ENCODE measurements around the gene CALCR.
A peak's percentile ranks its signal among the peaks of the same experiment; 100 is the strongest.

Gene CALCR

DNA sequence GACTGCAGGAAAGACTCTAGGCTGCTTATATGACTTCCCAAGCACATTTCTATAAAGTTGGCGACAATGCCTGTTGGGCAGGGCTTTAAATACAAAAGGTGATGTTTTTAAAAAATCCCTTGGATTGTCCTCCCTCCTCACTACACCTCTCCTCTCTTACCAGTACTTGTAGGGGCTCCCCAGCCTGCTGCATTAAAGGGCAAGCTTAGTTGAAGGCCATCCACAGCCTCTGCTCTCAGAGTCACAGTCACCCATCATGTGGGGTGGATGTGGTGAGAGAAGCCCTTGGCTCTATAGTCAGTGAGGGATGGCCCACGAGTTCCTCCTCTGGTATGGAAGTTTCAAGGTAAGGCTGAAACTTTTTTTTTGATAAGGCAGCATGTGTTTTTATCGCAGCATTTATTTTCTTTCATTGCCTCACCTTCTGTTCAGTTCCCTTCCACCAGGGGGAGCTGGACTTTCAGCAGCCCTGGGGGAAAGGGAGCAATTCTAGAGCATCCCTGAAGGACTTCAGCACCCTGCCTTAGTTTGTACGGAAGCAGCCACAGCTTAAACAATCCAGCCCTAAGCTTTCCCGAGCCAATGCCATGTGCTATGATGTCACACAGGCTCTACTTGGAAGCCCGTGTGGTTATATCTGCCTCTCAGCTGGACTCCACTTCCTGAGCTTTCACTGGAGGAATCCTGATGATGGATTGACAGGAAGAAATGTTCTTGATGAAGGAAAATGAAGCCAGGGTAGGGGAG is 131.9 kb downstream of the CALCR start:
- no peak for DNase-seq

DNA sequence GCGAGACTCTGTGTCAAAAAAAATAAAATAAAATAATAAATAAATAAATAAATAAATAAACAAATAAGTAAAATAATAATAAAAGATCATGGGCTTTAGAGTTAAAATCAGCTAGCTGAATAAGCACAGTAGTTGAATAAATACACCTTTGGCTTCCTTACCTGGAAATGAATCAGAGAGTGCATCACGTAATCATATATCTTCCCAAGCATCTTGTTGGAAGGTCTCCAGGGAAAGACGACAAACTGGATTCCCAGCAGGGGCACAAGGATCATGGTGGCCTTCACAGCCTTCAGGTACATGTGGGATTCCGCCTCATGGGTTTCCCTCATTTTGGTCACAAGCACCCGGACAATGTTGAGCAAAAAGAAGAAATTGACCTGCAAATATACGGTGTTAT is 138.7 kb downstream of the CALCR start:
- no peak for DNase-seq

DNA sequence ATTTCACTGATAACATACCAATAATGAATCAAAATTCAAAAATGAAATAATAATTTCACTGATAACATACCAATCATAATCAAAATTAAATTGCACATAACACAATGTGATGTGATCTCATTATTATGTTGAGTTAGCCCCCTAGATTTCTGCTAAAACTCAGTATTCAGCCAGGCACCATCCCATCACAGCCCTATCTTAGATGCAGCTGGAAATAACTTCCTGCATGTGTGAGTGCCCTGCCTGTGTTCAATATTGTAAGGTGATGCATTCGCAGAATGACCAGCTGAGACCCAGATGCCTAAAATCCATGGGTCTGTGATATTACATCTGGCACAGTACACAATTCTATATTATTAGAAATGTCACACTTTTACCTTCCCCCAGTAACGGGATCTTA is 142.4 kb downstream of the CALCR start:
- DNase-seq, result no peak

DNA sequence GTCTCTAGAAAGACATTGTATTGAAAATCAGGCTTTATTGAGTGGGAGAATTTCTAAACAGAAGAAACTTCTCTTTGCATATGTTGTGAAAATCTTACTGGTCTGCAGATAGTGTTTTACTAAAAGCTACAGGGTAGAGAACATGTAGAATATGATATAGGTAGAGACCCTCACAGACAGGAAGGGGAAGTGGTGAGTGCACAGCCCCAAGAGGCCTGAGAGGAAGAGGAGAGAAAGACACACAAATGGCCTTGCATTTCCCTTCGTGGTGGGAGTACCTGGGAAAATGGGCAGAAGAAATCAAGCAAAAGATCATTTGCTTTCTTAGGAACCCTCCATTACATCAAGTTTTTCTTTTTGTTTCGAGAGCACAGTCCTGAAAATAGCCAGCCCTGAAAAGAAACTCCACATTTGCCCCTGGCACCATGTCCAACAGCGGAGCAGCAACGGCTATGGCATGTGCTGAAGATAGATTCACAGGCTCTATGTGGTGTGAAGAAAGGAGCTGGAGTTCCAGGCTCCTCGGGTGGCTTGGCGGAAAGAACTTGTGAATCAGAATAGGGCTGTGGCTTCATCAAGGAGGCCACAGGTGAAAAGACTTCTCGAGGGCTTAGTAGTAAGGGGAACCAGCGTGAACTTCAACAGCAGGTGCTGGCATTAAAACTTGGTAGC is 143.5 kb downstream of the CALCR start:
- DNase-seq, result no peak

DNA sequence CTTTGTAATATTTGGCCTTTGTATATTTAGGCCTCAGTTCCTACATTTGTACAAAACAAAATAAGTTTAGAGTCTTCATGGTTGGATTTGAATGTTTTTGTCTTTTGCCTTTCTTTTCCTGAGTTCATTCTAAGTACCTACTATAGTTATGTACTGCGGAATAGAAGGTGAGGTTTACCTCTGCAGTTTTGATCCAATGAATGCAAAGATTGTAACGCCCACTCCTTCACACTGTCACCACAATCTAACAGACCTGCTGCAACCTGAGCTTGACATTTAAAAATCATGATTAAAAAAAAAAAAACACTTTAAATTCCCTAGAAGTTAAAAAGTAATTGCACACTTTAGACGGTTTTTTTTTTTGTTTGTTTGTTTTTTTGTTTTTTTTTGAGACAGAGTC is 145.0 kb downstream of the CALCR start:
- no peak for DNase-seq

DNA sequence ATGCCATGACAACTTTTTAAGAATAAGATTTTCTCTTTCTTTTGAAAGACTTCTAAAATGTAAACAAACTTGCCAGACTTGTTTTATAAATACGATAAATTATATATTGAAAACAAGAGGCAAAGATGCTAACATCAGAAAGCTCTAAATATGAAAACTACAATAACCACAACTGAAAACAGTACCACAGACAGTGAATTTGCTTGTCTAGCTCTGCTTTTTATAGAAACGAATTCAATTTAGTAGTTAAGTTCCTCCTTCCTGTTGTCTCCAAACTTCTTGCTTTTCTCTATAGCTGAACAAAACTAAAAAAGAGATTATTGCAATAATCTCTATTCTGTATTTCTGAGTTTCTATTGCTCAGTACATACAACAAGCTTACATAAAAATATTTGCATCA is 147.4 kb downstream of the CALCR start:
- no peak for DNase-seq

DNA sequence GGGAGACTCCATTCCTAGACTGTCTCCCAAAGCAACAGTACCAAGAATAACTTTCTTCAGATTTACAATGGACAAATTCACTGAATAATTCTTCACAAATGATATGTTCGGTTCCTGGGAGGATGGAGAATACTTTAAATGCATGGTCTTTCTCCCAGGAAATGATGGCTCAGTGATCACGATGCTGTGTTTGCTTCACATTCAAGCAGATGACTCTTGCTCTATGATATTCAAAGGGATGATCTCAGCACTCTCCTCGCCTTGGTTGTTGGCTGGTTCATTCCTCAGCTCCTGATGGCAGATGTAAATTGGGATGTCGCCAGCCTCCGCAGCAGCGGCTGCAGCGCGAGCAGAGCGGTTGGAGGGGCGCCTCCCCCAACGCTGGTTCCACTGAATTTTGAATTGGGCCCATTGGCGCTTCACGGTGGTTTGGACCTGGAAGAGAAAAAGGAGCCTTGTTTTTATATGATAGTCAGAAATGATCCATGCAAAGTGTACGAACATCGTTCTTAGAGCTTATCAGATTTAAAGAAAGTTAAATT is 148.3 kb downstream of the CALCR start:
- no peak for DNase-seq

DNA sequence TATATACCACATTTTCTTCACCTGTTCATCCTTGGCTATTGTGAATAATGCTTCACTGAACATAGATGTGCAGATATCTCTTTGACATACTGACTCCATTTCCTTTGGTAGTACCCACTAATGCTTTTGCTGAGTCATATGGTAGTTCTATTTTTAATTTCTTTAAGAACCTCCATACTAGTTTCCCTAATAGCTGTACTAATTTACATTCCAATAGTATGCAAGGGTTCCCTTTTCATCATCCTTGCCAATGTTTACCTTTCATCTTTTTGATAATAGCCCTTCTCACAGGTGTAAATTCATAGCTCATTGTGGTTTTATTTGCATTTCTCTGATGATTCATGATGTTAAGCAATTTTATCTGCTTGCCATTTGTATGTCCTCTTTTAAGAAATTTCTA is 159.9 kb downstream of the CALCR start:
- peak; percentile 68 for DNase-seq

DNA sequence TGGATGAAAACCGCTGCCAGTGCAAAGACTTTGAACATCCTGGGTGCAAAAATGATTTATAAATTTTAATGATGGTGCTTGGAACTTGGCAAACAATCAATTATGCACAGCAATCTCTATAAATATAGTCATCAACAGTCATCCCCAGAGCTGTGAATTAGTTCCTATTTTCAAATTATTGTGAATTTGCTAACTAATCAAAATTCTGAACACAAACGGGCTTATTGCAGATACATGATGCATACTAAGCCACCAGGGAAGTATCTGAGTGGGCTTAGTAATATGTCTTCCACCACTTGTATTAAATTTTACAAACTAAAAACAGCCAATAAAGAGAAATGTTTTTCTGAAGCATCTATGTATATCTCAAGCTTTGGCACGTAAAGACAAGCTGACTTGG is 165.2 kb downstream of the CALCR start:
- no peak for DNase-seq

DNA sequence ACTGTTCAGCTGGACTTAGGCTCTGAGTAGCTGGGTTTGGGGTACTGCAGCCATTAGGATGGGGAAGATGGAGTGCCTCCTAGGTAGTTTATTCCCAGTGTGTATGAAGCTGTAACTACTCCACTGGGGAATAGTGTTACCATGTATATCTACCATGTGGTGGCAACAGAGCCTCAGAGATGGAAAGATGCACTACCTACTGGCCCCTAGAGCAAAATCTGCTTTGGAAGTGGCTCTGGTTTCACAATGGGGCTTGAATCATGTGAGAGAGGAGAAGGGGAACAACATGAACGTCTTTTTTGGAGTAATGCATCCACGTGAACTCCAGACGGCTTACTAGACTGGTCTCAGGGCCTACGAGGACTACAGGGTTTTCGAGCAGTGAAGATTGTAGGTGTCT is 167.3 kb downstream of the CALCR start:
- no peak for DNase-seq

DNA sequence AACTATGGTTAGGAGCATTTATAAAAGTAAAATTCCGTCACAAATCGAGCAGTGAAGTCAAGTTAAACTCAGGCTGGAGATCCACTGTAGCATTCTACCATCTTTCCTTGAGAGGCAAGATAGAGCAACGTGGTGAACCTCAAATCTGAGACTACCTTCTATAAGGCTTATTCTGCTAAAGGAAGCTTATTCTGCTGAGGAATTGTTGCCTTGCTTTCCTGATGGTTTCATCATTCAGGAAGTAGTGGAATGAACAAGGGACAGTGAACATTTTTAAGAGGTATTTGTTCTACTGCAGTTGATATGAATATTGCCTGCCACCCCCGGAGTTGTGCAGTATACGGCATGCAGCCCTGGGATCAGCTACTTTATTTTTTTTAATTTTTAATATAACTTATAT is 171.6 kb downstream of the CALCR start:
- no peak for DNase-seq

DNA sequence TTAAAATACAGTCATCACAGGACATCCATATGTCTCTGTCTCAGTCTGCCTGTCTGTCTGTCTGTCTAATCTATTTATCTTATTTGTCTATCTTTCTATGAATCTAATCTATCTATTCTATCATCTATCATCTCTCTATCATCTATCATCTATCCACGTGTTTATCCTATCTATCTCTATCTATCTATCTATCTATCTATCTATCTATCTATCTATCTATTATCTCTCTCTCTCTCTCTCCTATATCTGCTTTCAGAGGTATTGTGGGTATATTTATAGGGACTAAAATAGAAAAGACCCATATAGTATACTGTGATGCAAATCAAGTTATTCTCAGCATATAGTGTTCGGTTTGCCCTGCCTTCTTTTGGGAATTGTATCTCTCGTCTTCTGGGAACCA is 174.9 kb downstream of the CALCR start:
- no peak for DNase-seq

DNA sequence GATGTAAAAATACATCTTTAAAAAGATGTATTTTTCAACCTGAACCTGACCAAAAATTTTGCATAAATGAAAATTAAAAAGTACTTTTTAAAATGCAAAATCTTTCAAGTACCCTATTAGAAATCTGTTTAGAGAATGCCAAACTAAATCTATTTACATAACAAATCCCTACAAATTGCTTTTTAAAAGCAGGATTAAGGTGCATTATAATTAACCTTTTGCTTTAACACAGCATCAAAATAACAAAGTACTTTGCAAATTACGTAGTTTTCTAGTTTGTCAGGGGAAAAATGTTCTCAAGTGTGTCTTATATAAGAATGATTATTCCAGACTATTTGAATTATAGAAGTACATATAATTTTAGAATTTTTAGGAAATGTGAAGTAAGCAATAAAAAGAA is 181.5 kb downstream of the CALCR start:
- no peak for DNase-seq

DNA sequence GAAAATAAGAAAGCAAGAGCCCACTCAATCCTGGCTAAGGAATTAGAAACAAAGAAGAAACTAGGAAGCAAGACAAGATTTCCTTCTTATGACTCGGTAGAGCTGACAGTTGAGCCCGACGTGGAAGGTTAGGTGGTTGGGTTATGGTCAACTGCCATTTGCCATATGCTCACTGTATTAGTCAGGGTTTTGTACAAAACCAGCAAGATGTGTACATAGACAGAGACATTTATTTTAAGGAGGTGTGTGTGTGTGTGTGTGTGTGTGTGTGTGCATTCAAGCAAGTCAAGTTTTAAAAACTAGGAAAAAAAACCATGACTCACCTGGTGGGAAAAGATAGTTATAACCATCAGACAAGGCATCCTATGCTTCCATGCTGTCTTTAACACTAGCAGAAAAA is 183.9 kb downstream of the CALCR start:
- no peak for DNase-seq

DNA sequence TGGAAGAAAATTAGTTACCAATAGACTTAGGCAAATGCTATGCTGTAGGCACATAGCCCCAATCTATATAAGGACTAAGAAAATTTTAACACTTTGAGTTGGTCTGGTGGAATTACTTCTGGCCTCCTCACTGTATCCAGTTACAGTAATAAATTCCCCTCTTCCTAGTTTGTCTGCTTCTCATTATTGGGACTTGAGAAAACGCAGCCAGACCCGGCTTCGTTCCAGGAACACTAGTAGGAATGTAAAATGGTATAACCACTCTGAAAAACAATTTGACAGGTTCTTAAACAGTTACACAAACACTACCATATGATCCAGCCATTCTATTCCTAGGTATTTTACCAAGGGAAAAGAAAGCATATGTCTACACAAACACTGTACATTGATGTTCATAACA is 192.2 kb downstream of the CALCR start:
- no peak for DNase-seq

DNA sequence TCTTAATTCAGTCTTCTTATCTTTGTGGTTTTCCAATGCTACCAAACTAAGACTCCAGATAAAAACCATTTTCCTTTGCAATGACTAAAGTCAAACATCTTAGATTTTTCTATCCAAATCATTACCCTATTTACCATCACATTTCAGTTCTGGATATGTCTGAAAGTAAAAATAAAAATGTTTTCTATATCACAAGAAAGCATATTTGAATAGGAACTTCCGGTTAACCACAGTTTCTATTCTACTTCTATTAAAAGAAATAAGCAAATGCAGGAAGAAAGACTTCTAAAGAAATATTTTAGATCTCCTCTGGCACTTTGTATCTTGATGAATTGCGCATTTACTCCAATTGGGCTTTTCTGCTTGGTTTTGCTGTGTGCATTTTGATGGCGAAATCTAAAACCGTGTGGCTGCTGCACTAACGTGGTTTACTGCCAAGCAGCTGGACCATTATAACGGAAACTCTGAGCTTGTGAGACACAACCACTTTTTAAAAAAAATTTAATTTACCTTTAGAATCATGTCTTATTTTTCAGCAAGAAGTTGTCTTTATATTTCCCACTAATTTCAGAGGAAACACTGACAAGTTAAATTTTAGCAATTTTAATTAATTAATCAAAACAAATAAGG is 196.3 kb downstream of the CALCR start:
- no peak for DNase-seq

DNA sequence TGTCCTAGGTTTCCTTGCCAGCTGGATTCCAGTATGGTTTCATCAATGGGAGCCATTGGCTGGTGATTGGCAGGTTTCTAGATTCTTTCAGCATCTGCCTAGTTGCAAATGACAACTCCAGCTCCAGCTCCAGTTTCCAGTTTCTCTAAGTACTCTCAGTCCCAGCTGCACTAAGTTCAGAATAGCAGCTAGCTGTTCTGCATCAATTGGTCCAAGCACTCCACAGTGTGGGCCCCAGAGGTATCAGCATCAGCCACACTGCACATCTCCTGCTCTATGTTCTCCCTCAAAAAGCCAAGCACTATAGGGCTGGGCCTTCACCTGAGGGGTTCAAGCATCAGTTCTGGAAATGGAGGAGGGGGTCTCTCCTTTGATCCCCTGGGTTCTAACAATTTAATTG is 198.9 kb downstream of the CALCR start:
- DNase-seq, result no peak
